WTC11 (cell line): ENCODE measurements around the gene MAST4.

Experiments
- FOXJ3 ChIP-seq: sonication (generic); formaldehyde crosslinking; IDR thresholded peaks from 2 replicates; pipeline ENCODE4 v1.9.0; 2021; ENCODE audit warnings: missing genetic modification reagents, mild to moderate bottlenecking, borderline replicate concordance
- TF ChIP-seq, protein P1 (sequence below): fragments of 200-600 bp; IDR thresholded peaks from 2 replicates; pipeline ENCODE4 v1.8.0; 2022; ENCODE audit warnings: antibody characterized with exemption
- TF ChIP-seq, protein P2 (sequence below): sonication (generic); formaldehyde crosslinking; IDR thresholded peaks from 2 replicates; pipeline ENCODE4 v1.8.0; 2022; ENCODE audit warnings: mild to moderate bottlenecking, missing genetic modification reagents

DNA sequence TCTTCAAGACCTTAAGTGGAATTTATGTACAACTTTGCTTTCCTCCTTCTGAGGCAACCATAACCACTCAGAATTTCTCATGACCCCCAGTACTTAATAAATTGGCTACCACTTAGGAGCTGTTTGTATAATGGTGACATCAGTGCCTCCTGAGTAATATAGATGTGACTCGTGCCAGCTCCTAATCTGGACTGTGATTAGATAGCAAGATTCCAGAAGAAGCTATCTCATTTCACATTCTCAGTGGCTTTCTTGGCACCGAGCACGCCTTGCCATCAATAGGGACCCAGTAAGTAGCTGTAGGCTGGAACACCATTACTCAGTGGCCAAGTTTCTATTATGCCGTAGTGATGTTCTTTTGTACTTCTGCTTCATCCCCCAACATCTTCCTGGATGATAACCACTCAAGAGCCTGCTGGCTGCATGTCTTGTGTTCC, 371.7 kb downstream of the MAST4 start:
- TF ChIP-seq, protein P1, sequence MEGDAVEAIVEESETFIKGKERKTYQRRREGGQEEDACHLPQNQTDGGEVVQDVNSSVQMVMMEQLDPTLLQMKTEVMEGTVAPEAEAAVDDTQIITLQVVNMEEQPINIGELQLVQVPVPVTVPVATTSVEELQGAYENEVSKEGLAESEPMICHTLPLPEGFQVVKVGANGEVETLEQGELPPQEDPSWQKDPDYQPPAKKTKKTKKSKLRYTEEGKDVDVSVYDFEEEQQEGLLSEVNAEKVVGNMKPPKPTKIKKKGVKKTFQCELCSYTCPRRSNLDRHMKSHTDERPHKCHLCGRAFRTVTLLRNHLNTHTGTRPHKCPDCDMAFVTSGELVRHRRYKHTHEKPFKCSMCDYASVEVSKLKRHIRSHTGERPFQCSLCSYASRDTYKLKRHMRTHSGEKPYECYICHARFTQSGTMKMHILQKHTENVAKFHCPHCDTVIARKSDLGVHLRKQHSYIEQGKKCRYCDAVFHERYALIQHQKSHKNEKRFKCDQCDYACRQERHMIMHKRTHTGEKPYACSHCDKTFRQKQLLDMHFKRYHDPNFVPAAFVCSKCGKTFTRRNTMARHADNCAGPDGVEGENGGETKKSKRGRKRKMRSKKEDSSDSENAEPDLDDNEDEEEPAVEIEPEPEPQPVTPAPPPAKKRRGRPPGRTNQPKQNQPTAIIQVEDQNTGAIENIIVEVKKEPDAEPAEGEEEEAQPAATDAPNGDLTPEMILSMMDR, result no peak
- TF ChIP-seq, protein P2, sequence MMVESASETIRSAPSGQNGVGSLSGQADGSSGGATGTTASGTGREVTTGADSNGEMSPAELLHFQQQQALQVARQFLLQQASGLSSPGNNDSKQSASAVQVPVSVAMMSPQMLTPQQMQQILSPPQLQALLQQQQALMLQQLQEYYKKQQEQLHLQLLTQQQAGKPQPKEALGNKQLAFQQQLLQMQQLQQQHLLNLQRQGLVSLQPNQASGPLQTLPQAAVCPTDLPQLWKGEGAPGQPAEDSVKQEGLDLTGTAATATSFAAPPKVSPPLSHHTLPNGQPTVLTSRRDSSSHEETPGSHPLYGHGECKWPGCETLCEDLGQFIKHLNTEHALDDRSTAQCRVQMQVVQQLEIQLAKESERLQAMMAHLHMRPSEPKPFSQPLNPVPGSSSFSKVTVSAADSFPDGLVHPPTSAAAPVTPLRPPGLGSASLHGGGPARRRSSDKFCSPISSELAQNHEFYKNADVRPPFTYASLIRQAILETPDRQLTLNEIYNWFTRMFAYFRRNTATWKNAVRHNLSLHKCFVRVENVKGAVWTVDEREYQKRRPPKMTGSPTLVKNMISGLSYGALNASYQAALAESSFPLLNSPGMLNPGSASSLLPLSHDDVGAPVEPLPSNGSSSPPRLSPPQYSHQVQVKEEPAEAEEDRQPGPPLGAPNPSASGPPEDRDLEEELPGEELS (CRISPR knock-in tag), result no peak
- TF ChIP-seq FOXJ3, result no peak
